Measurements from ENCODE around the gene CD200R1.

Gene CD200R1

GRCh38 chr3:112974894-112975293 lies at the start of gene CD200R1:
Gene CD200R1 (minus strand): TSS chr3:112975103. CDS start chr3:112974857, 246 bp downstream.
- peak; percentile 41 for DNase-seq

GRCh38 chr3:113021471-113021870 lies 46.6 kb upstream of the CD200R1 start:
- no peak for DNase-seq

GRCh38 chr3:113019182-113020137 lies 44.6 kb upstream of the CD200R1 start:
- peak; percentile 87 for DNase-seq

- peak; percentile 34 for DNase-seq
Measured at GRCh38 chr3:113018536-113019181, 43.8 kb upstream of the CD200R1 start.

GRCh38 chr3:113013593-113013992 lies 38.7 kb upstream of the CD200R1 start:
- DNase-seq, result no peak

- no peak for DNase-seq
Measured at GRCh38 chr3:113008117-113008516, 33.2 kb upstream of the CD200R1 start.

- peak; percentile 41 for DNase-seq
Measured at GRCh38 chr3:113006359-113007056, 31.6 kb upstream of the CD200R1 start.

GRCh38 chr3:113005611-113006010 lies 30.7 kb upstream of the CD200R1 start:
- peak; percentile 67 for DNase-seq

- peak; percentile 51 for DNase-seq
Measured at GRCh38 chr3:113002679-113003078, 27.8 kb upstream of the CD200R1 start.

- DNase-seq, result no peak
Measured at GRCh38 chr3:113002037-113002436, 27.1 kb upstream of the CD200R1 start.

- DNase-seq, result peak; percentile 34
Measured at GRCh38 chr3:113000691-113001090, 25.8 kb upstream of the CD200R1 start.

- no peak for DNase-seq
Measured at GRCh38 chr3:112995800-112996199, 20.9 kb upstream of the CD200R1 start.

- peak; percentile 89 for DNase-seq
Measured at GRCh38 chr3:112990672-112991602, 16.0 kb upstream of the CD200R1 start, which contains the start of gene GTPBP8. Gene GTPBP8 (plus strand): TSS chr3:112990984. CDS start chr3:112991000, 16 bp downstream.

GRCh38 chr3:112987710-112988334 lies 12.9 kb upstream of the CD200R1 start:
- no peak for DNase-seq

- peak; percentile 58 for DNase-seq
Measured at GRCh38 chr3:112984485-112984884, 9.6 kb upstream of the CD200R1 start.

GRCh38 chr3:112982710-112983109 lies 7.8 kb upstream of the CD200R1 start:
- DNase-seq, result no peak

GRCh38 chr3:112980080-112980479 lies 5.2 kb upstream of the CD200R1 start:
- DNase-seq, result no peak

GRCh38 chr3:112979244-112979832 lies 4.4 kb upstream of the CD200R1 start:
- peak; percentile 73 for DNase-seq

GRCh38 chr3:112976953-112977352 lies 2.0 kb upstream of the CD200R1 start:
- no peak for DNase-seq

GRCh38 chr3:112976001-112976400 lies 1.1 kb upstream of the CD200R1 start:
- no peak for DNase-seq

- no peak for DNase-seq
Measured at GRCh38 chr3:112974178-112974517, 755 bp downstream of the CD200R1 start.

All from CD4-positive, alpha-beta T cell treated with Interleukin-21 for 1 hour (primary cell).